Epithelial cell of esophagus (primary cell): ENCODE data around the gene ASTN2.
"Not testable (repeated sequence)": the region's sequence is repeated elsewhere in the genome, so short reads cannot be mapped to it uniquely, and the experiment has no call there.

ENCODE experiments used
- DNase-seq: peaks from one replicate; pipeline ENCODE4 v3.0.0; 2010; ENCODE audit warnings: low read depth
- H3K4me3 ChIP-seq: 2 replicates; pipeline ENCODE4 v1.5.1; 2011; ENCODE audit warnings: mild to moderate bottlenecking, low read length, control low read depth
- CTCF ChIP-seq: IDR thresholded peaks from 2 replicates; pipeline ENCODE4 v1.5.1; 2011; ENCODE audit warnings: low read depth, mild to moderate bottlenecking, low read length, control low read depth, inconsistent platforms; ENCODE audit not compliant: insufficient read depth; ENCODE audit errors: missing control alignments

Gene ASTN2

GRCh38 chr9:116928289-116928688 lies 486.6 kb downstream of the ASTN2 start:
- TF ChIP-seq CTCF = no peak
- DNase-seq = peak; percentile 26
- H3K4me3 ChIP-seq = no peak overlapping the region

GRCh38 chr9:116927726-116928125 lies 487.1 kb downstream of the ASTN2 start:
- DNase-seq = no peak
- no peak overlapping the region for H3K4me3 ChIP-seq
- no peak for TF ChIP-seq CTCF

GRCh38 chr9:116925121-116925520 lies 489.7 kb downstream of the ASTN2 start:
- H3K4me3 ChIP-seq = no peak overlapping the region
- no peak for DNase-seq
- no peak for TF ChIP-seq CTCF

- no peak overlapping the region for H3K4me3 ChIP-seq
- DNase-seq = no peak
- no peak for TF ChIP-seq CTCF
Observed at GRCh38 chr9:116924462-116925110, 490.3 kb downstream of the ASTN2 start.

GRCh38 chr9:116917895-116918508 lies 496.9 kb downstream of the ASTN2 start:
- DNase-seq, H3K4me3 ChIP-seq: not testable (repeated sequence)

- no peak for TF ChIP-seq CTCF
- no peak for DNase-seq
- H3K4me3 ChIP-seq = no peak overlapping the region
Observed at GRCh38 chr9:116913536-116913935, 501.3 kb downstream of the ASTN2 start.

- DNase-seq = no peak
Observed at GRCh38 chr9:116910201-116910600, 504.7 kb downstream of the ASTN2 start.

More at GRCh38 chr9:116910201-116910600, 504.7 kb downstream of the ASTN2 start:
- H3K4me3 ChIP-seq = no peak overlapping the region
- TF ChIP-seq CTCF = no peak
